B cell (primary cell): ENCODE measurements around the gene ABCD2. TPM values are rescaled to one million over a fixed set of nuclear protein-coding genes. Genes with fewer than 3 reads are reported as not detected.
A peak's percentile ranks its signal among the peaks of the same experiment; 100 is the strongest.

Experiments used
- ATAC-seq: fragments of 200-7000 bp; cut with Tn5 transposase; one replicate; pipeline ENCODE4 v1.10.0; 2021; ENCODE audit warnings: low read depth, mild to moderate bottlenecking, moderate number of reproducible peaks, moderate library complexity
- CTCF ChIA-PET: fragments of 350-600 bp; sonication (Branson Sonifier 250); formaldehyde crosslinking; loops from one replicate; lab custom pipeline; 2021; ENCODE audit warnings: antibody characterized with exemption, inconsistent platforms; lab: Charles Lee
- POLR2A ChIA-PET: fragments of 350-600 bp; sonication (Branson Sonifier 250); formaldehyde crosslinking; loops from one replicate; lab custom pipeline; 2021; ENCODE audit warnings: antibody characterized with exemption; lab: Charles Lee
- DNase-seq: peaks from one replicate; pipeline ENCODE4 v3.0.0; 2013
- H2AFZ ChIP-seq: 2 replicates; pipeline ENCODE4 v1.6.1; 2012; ENCODE audit warnings: mild to moderate bottlenecking, low read depth, low read length; ENCODE audit not compliant: insufficient read depth, poor library complexity, severe bottlenecking
- H3K27ac ChIP-seq, 2 donors: 1 replicate in 1 of 2; 2 replicates in 1 of 2; pipeline ENCODE4 v1.5.1; 2012 to 2013; ENCODE audit warnings: low read length in 2 of 2, mild to moderate bottlenecking in 2 of 2, moderate library complexity in 1 of 2
- H3K27me3 ChIP-seq, 4 experiments: fragments of 200-600 bp in 1 of 4; sonication (generic) in 1 of 4; replicated peaks in 1 of 4; 1 replicate in 2 of 4; 2 replicates in 2 of 4; pipeline versions ENCODE4 v1.6.1 to v1.7.0; 2013 to 2016; ENCODE audit warnings: low read length in 3 of 4, mild to moderate bottlenecking in 2 of 4, mixed read lengths in 1 of 4, moderate library complexity in 1 of 4; ENCODE audit not compliant: insufficient read depth in 4 of 4, control insufficient read depth in 3 of 4; ENCODE audit errors: control extremely low read depth in 1 of 4
- H3K36me3 ChIP-seq, 2 experiments: replicated peaks in 1 of 2; 1 replicate in 1 of 2; 2 replicates in 1 of 2; pipeline versions ENCODE4 v1.6.1 to v1.7.1; 2013; ENCODE audit warnings: low read length in 1 of 2; ENCODE audit not compliant: insufficient read depth in 2 of 2, control insufficient read depth in 1 of 2; ENCODE audit errors: control extremely low read depth in 1 of 2, extremely low read depth in 1 of 2
- H3K4me1 ChIP-seq, 2 donors: fragments of 200-600 bp in 1 of 2; sonication (generic) in 1 of 2; 1 replicate in 1 of 2; 2 replicates in 1 of 2; pipeline versions ENCODE4 v1.5.1 to v1.6.1; 2013 to 2017; ENCODE audit warnings: low read length in 2 of 2; ENCODE audit not compliant: control insufficient read depth in 2 of 2, insufficient read depth in 2 of 2
- H3K4me2 ChIP-seq: replicated peaks from 2 replicates; pipeline ENCODE3; 2012; ENCODE audit warnings: mild to moderate bottlenecking, low read depth, low read length; ENCODE audit not compliant: poor library complexity, severe bottlenecking
- H3K4me3 ChIP-seq, 5 experiments: fragments of 200-600 bp in 1 of 5; sonication (generic) in 1 of 5; 1 replicate in 3 of 5; 2 replicates in 2 of 5; pipeline versions ENCODE4 v1.5.1 to v1.7.0; 2011 to 2016; ENCODE audit warnings: low read length in 4 of 5, mild to moderate bottlenecking in 4 of 5, low read depth in 2 of 5, control low read depth in 1 of 5, moderate library complexity in 1 of 5; ENCODE audit not compliant: insufficient read depth in 1 of 5; ENCODE audit errors: control extremely low read depth in 1 of 5, extremely low read depth in 1 of 5
- H3K79me2 ChIP-seq: fragments of 200-600 bp; sonication (generic); one replicate; pipeline ENCODE4 v1.6.0; 2016; ENCODE audit warnings: low read length; ENCODE audit not compliant: control insufficient read depth, insufficient read depth
- H3K9ac ChIP-seq: fragments of 200-600 bp; sonication (generic); 2 replicates; pipeline ENCODE4 v1.6.1; 2017; ENCODE audit warnings: mild to moderate bottlenecking, low read length, moderate library complexity
- H3K9me3 ChIP-seq, 3 donors: one replicate each; pipeline versions ENCODE4 v1.6.1 to v1.7.1; 2013; ENCODE audit warnings: low read length in 2 of 3; ENCODE audit not compliant: control insufficient read depth in 2 of 3, insufficient read depth in 1 of 3; ENCODE audit errors: control extremely low read depth in 1 of 3
- H4K20me1 ChIP-seq: 2 replicates; pipeline ENCODE4 v1.6.0; 2012; ENCODE audit warnings: mild to moderate bottlenecking, low read length; ENCODE audit not compliant: insufficient read depth, control insufficient read depth, poor library complexity, severe bottlenecking
- H3K27ac Mint-ChIP-seq: one replicate; pipeline ENCODE4 v1.8.0; 2021; ENCODE audit warnings: mixed read lengths
- H3K27me3 Mint-ChIP-seq: one replicate; pipeline ENCODE4 v1.8.0; 2021; ENCODE audit warnings: mixed read lengths
- H3K4me1 Mint-ChIP-seq: one replicate; pipeline ENCODE4 v1.8.0; 2021; ENCODE audit warnings: mixed read lengths
- H3K4me3 Mint-ChIP-seq: one replicate; pipeline ENCODE4 v1.8.0; 2021; ENCODE audit warnings: mixed read lengths
- H3K9me3 Mint-ChIP-seq: one replicate; pipeline ENCODE4 v1.8.0; 2022; ENCODE audit warnings: mixed read lengths; ENCODE audit not compliant: insufficient read depth
- EZH2 ChIP-seq: IDR thresholded peaks from 2 replicates; pipeline ENCODE4 v1.6.1; 2012; ENCODE audit warnings: borderline replicate concordance, low read depth, mild to moderate bottlenecking, moderate library complexity, low read length; ENCODE audit not compliant: insufficient read depth, poor library complexity, severe bottlenecking
- WGBS: methylation state at CpG from one replicate; pipeline ENCODE4 v1.1.5; 2013; ENCODE audit warnings: missing lambda C conversion rate; ENCODE audit not compliant: insufficient coverage; 5-methylcytosine and 5-hydroxymethylcytosine counted together
- intact Hi-C: fragments of 100-400 bp; cut with micrococcal nuclease; formaldehyde crosslinking; loops from one replicate; pipeline ENCODE4 v1.10.0; 2022
- polyA plus RNA-seq: library from polyadenylated mRNA; depleted of rRNA; stranded (reverse); fragments of >200 nt; gene quantifications from 2 replicates; pipeline ENCODE4 v1.2.3, GENCODE V29; 2012
- total RNA-seq, 2 donors: library from RNA; stranded (reverse); fragments of 120-200 nt in 1 of 2; gene quantifications; 1 replicate in 1 of 2; 2 replicates in 1 of 2; pipeline versions ENCODE4 v1.2.3 to v1.2.4, GENCODE V29; 2013 to 2022
- TF ChIP-seq, protein P1 (sequence below): fragments of 200-600 bp; IDR thresholded peaks from one replicate; pipeline ENCODE4 v1.8.0; 2022; ENCODE audit warnings: antibody characterized with exemption, mild to moderate bottlenecking

ABCD2 gene
- total and polyA plus RNA-seq, 2 donors (not counting 1 experiment from before 2014, with no cell fraction given), result 0.43 to 1.5 TPM

DNA sequence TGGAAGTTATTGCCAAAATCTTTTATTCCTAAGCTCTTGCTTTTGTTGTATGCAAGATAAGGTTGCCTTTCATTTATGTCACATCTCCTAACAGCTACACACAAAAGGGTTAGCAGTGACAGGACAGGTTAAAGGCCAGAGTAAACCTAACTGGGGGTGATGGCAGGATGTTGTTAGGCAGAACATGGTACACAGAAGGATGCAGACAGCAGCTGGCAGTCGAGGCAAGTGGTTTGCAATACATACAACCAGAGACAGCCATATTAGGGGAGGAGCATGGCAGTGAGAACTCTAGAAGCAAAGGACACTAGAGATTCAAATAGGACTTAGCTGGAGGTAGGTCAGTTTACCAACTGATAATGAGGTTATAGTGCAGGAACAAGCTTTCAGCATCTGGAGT, 2.7 kb upstream of the ABCD2 start:
- no peak overlapping the region for H3K4me3 Mint-ChIP-seq
- ChIA-PET CTCF (no interaction called here), POLR2A (no interaction called here)
- no peak for ATAC-seq
- Histone ChIP-seq H3K36me3 (no peaks in the 10 kb centered on the region), H3K27ac (peak overlapping the region in 1 of 2 donors; percentile 31), H3K79me2 (peaks cover 4% of the 10 kb centered on the region), H3K27me3 (no peaks in the 10 kb centered on the region), H3K4me2 (no peak overlapping the region), H3K9ac (no peak overlapping the region), H4K20me1 (no peaks in the 10 kb centered on the region), H3K4me1 (peaks cover 27 to 29% of the 10 kb centered on the region in 2 donors), H3K9me3 (no peaks in the 10 kb centered on the region), H3K4me3 (no peak overlapping the region), H2AFZ (peak overlapping the region; percentile 34)
- peaks cover 18% of the 10 kb centered on the region for H3K4me1 Mint-ChIP-seq
- H3K9me3 Mint-ChIP-seq, result no peaks in the 10 kb centered on the region
- intact Hi-C loops, result no loop called here
- no peak for DNase-seq
- TF ChIP-seq, protein P1, sequence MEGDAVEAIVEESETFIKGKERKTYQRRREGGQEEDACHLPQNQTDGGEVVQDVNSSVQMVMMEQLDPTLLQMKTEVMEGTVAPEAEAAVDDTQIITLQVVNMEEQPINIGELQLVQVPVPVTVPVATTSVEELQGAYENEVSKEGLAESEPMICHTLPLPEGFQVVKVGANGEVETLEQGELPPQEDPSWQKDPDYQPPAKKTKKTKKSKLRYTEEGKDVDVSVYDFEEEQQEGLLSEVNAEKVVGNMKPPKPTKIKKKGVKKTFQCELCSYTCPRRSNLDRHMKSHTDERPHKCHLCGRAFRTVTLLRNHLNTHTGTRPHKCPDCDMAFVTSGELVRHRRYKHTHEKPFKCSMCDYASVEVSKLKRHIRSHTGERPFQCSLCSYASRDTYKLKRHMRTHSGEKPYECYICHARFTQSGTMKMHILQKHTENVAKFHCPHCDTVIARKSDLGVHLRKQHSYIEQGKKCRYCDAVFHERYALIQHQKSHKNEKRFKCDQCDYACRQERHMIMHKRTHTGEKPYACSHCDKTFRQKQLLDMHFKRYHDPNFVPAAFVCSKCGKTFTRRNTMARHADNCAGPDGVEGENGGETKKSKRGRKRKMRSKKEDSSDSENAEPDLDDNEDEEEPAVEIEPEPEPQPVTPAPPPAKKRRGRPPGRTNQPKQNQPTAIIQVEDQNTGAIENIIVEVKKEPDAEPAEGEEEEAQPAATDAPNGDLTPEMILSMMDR, result no peak
- no peak for TF ChIP-seq EZH2
- 80% methylated on average over 1 of the region's 1 CpG for WGBS
- no peaks in the 10 kb centered on the region for H3K27me3 Mint-ChIP-seq
- H3K27ac Mint-ChIP-seq, result peak overlapping the region; percentile 8

DNA sequence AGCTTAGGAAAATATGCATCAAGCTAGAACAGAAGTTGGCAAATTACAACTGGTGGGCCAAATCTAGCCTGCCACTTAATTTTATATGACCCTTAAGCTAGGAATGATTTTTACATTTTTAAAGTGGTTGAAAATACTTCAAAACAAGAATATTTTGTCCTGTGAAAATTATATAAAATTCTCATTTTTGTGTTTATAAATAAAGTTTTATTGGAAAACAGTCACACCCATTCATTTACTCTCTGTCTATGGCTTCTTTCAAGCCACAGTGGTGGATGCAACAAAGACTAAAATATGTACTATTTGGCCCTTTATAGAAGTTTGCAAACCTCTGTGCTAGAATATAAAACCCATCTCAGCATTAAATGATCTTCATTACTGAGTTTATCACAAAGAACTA, 2.1 kb upstream of the ABCD2 start:
- H3K27ac Mint-ChIP-seq, result peak overlapping the region; percentile 91
- no peak overlapping the region for H3K4me3 ChIP-seq
- H4K20me1 ChIP-seq, result no peaks in the 10 kb centered on the region
- no peak for DNase-seq
- POLR2A ChIA-PET, result no interaction called here
- peaks cover 20% of the 10 kb centered on the region for H3K4me1 Mint-ChIP-seq
- no peak for TF ChIP-seq EZH2
- TF ChIP-seq, protein P1, result no peak
- no peaks in the 10 kb centered on the region for H3K9me3 ChIP-seq
- H3K27me3 Mint-ChIP-seq, result no peaks in the 10 kb centered on the region
- CTCF ChIA-PET, result no interaction called here
- peaks cover 4% of the 10 kb centered on the region for H3K79me2 ChIP-seq
- H3K4me1 ChIP-seq, result peaks cover 27 to 29% of the 10 kb centered on the region in 2 donors
- H3K4me2 ChIP-seq, result no peak overlapping the region
- H3K27ac ChIP-seq, result peak overlapping the region; percentile 87 to 88
- ATAC-seq, result no peak
- H3K9ac ChIP-seq, result no peak overlapping the region
- H3K27me3 ChIP-seq, result no peaks in the 10 kb centered on the region
- peak overlapping the region; percentile 60 for H3K4me3 Mint-ChIP-seq
- H3K9me3 Mint-ChIP-seq, result no peaks in the 10 kb centered on the region
- H3K36me3 ChIP-seq, result no peaks in the 10 kb centered on the region
- intact Hi-C loops, result loop anchor here (2.0 kb wide), 1 partner anchor 485 kb away; the partner anchor contains the start of gene SLC2A13
- H2AFZ ChIP-seq, result peak overlapping the region; percentile 83
